Muscle of arm (tissue), 12 donors: ENCODE results near the gene PALLD. TPM values are rescaled to one million over a fixed set of nuclear protein-coding genes. Genes with fewer than 3 reads are reported as not detected.
A peak's percentile ranks its signal among the peaks of the same experiment; 100 is the strongest.
"Not testable (repeated sequence)": the region's sequence is repeated elsewhere in the genome, so short reads cannot be mapped to it uniquely, and the experiment has no call there.

Experiments used
- DNase-seq: peaks from one replicate; pipeline ENCODE4 v3.0.0-alpha.2; 2013
- polyA plus RNA-seq, 12 donors: library from polyadenylated mRNA; unstranded; fragments of 120-200 nt; gene quantifications; one replicate each; pipeline ENCODE4 v1.2.1, GENCODE V29; 2013; ENCODE audit not compliant: insufficient read length in 12 of 12

The PALLD gene
- polyA plus RNA-seq, 12 donors: 114 to 205 (median 160) TPM; not detected in 1

DNA sequence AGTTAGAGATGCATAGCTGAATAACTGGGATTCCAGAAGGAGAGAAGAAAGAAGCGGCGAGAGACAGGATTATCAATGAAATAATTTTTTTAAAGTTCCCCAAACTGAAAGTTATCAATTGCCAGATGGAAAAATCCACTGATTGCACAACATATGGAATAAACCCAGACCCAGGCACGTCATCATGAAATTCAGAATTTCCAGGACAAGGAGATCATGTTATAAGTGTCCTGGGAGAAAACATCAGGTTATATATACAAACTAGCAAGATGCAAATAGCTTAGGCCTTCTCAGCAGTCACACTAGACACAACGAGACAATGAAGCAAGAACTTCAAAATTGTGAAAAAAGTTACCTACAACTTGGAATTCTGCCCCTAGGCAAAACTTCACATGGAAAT lies 200.0 kb downstream of the PALLD start:
- no peak for DNase-seq

DNA sequence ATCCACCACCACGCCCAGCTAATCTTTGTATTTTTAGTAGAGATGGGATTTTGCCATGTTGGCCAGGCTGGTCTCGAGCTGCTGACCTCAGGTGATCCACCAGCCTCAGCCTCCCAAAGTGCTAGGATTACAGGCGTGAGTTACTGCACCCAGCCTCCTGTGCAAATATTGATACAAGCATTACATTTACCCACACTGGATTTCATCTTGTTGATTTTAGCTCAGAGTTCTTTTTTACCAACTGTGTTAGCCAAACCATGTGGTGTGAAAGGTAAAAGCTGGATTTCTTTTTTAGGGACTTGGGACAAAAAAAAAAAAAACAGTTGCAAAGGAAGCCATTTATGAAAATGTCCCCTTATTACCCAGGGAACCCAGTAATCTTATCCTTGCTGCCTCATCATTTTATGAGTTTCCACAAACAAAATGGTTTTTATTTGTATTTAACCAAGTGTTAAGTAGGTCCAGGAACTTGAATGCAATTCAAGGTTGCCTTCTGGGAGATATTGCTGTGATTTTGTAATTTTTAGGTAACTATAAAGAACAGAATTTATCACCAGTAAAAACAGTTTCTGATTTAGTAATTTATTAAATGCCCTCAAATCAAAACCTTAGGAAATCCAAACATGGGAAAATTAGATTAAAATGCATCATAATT lies 202.5 kb downstream of the PALLD start:
- no peak for DNase-seq

DNA sequence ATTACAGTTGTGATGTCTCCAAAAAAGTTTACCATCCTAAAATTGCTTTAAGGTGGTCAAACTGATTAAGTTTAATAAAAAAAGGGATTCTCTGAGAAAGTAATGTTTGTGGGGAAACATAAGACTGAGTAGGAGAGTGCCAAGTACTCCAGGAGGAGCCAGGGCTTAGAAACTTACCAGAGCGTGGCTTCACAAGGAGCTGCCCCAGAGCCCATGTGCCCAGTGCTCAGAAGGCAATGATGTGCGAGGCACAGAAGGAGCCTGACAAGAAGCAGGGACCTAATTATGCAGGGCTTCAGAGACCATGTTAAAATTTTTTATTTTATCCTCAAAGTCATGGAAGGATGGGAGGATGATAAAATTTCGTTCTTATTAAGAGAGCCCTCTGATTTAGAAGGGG lies 204.2 kb downstream of the PALLD start:
- DNase-seq: no peak

DNA sequence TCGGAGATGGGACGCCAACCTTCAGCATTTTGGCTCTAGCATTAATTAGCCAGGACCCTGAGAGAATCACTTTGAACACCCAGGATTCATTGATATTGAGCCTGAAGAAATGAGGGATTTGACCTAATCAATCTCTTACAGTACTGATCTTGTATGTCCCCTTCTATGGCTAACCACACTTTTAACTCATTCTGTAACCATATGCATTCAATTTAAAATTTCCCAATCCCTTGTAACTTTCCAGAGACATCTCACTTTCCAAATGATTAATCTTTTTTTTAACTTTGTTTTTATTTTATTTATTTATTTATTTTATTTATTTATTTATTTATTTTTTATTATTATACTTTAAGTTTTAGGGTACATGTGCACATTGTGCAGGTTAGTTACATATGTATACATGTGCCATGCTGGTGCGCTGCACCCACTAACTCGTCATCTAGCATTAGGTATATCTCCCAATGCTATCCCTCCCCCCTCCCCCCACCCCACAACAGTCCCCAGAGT lies 205.8 kb downstream of the PALLD start:
- not testable (repeated sequence) for DNase-seq

DNA sequence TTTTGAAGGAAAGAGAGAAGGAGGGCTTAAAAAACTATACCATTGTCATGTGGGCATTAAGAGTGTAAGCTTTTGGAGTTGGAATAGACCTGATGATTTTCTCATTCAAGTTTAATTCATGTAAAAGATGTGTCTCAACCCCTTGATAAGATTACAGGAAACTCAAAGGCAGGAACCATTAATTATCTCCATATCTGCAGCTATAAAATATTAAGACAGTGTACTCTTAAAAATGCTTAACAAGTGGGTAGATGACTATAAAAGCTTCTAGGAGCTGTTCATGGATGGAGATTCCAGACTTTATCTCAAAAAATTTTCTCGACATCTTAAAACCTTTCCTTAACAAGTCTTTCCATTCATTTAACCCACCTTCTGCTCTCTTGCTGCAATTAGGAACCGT lies 208.3 kb downstream of the PALLD start:
- no peak for DNase-seq

DNA sequence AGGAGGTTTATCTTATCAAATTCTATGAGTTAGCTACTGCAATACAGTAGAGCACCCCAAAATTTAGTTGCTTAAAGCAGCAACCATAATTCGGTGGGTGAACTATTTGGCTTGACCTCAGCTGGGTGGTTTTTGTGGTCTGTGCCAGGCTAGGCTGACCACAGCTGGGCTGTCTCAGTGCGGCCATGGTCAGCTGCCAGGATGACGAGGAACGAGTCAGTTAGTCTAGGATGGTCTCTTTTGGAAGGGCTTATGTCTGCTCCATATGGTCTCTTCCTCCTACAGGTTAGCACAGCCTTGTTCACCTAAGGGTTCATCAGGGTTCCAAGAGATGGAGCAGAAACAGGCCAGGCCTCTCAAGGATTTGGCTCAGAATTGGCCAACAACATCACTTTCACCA lies 210.4 kb downstream of the PALLD start:
- no peak for DNase-seq

DNA sequence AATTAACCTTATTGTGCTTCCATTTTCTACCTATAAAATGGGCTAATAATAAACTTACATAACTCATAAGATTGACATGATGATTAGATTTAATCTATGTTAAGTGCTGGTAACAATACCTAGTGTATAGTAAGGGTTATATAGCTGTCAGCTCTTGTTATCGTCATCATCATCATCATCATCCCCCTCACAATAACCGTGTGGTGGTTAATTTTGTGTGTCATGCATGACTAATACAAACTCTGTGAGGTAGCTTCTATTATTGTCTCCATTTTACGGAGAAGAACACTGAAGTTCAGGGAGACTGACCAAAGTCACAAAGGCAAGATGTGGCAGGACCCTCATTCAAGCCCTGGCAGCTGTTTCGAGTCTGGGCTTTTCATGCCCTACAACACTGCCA lies 211.3 kb downstream of the PALLD start:
- no peak for DNase-seq

DNA sequence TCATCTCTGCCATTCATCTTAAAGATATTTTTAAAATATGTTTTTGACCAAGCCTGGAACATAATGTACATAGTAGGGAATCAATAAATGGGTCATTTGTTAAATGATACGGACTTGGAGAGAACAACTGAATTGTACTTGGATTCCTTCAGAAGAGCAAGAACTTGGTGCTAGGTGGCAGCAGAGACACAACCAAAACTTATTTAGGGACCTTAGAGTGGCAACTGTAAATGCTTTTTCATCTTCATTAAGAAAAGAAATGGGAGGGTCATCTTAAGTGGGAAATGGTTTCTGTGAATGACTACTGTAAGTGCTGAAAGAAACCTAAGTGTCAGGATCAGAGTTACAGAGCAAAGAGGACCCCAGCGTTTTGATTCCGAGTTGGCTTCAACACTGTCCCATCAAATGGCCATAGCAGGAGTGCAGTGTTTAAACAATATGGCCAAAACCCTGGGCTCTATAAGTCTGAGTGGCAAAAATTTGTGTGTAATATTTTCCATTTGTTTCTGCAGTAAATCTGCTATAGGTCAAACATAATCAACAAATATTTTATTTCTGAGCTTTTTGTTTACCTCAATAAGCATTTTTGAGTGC lies 213.6 kb downstream of the PALLD start:
- peak; percentile 69 for DNase-seq

DNA sequence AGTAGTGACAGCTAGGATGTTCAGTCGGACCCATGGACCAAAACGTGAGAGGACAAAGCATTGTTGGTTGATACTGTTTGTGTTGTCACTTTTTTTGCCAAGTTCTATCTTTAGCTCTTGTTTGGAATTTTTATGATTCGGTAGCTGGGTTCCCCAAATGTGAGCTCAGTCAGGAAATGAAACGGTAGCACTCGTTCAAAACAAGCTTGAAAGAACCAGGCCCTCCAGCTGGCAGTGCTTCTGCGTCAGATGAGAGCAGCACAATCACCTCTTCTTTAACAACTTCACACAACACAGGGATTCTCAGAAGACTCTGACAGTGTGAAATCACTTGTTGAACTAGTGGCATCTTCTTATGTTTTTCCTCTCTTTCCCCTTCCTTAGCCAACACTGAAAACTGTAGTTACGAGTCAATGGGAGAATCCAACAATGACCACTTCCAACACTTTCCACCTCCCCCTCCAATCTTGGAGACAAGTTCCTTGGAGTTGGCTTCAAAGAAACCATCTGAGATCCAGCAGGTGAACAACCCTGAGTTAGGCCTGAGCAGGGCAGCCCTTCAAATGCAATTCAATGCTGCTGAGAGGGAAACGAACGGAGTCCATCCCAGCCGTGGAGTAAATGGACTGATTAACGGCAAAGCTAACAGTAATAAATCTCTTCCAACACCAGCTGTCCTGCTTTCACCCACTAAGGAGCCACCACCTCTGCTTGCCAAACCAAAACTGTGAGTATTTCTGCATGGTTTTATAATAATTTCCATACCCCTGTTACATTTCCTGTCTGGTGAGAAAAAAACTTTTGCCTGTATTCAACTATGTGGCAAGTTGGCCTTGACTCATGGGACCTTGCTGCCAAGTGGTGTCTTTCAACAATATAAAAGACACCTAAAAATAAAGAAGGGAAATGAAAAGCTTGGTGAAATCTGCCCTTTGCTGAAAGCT lies 214.6 kb downstream of the PALLD start:
- no peak for DNase-seq

DNA sequence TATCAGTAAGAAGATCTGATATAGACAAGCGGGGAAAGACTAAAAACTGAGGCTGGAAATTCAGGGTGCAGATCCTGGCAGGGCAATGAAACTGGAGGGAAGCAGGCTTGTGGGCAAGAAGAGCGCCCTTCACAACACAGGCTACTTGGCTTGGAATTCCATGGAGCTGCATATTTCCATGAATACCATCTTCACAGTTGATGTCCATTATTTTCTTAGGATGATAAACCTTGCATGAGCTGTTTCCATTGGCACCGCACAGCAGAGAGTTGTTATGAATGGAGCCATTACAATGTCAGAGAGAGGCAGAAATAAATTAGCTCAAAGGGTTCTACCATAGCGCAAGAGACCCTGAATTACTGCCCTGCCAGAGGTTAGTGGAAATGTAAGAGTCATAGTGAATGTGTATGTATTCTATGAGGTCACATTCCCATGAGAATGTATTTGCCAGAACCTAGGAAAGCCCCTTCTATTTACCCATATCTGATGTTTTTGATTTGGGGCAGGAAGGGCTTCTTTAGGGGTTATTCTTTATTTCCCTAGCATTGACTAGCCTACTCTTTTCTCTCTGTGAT lies 215.6 kb downstream of the PALLD start:
- no peak for DNase-seq

DNA sequence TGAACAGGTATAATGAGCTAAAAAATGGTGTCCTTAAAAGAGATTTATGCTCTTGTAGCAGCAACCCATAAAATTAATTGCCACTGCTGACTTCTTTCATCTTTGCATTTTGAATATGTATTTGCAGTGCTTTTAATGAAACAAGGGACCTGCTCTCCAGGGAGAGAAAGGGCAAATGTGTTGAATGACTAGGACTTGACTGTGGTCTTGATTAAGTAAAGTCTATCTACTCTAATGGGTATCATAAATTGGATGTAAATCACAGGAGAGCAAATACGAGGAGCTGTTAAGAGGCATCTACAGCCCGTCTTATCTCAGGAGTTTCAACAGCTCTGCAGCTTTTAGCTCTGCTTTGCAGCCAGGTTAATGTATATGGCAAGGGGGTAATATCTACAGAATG lies 216.4 kb downstream of the PALLD start:
- no peak for DNase-seq

DNA sequence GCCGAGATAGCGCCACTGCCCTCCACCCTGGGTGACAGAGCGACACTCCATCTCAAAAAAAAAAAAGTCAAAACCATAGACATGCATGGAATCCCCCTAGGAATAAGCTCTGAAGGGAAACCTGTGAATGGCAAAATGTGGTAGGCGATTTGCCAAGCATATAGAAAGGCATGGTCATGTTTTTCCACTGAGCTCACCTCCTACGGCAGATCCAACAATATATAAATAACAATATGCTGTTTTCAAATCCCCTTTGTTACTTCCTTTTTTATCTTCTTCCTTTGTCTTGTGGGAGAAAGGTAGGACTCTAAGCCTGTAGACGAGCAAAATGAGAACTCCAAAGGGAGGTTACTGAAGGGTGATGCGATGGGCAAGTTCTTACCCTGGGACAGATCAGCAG lies 219.0 kb downstream of the PALLD start:
- DNase-seq: no peak

DNA sequence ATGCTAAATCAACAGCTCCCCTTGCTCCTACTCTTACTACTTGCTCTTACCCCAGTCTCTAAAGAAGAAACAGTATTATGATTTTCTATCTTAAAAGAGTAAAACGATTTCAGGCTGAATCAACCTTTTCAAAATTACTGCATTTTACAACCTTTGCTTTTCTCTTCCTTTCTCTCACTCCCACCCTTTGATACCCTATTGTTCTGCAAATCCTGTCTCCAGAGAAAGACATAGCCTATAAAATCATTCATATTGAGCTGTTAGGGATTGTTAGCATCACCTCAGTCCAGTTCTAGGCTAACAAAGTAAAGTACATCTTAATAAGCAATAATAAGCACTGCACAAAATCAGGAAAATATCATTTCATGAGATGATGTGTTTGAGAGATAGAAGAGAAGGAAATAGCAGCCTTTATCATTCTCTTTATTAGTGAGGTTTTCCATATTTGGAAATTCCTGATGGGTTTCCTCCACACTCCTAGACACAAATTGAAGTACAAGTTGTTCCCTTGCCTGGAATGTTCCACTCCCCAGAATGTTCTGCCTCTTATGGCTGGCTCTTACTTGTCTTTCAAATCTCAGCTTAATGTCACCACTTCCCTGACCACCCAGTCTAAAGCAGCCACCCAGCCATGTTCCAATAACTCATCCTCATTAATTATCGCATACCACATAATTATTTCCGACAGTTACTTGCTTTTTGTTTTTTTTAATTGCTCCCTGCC lies 219.7 kb downstream of the PALLD start:
- no peak for DNase-seq

DNA sequence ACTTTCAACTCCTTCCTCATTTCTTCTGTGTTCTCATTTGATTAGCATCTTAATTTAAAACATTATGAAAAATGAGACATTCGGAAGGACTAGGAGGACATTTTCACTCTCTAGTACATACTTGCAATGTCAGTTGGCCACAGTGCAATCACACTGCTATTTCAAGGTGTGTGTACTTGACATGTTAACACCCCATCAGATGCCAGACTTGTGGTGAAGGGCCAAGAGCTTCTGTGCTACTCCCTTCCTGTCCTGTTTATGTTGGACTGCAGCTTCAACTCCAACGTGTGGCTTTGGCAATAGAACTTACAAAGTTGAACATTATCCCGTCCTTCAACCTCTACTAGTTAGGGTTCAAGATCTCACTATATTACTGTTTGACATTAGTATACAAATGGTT lies 221.0 kb downstream of the PALLD start:
- no peak for DNase-seq

DNA sequence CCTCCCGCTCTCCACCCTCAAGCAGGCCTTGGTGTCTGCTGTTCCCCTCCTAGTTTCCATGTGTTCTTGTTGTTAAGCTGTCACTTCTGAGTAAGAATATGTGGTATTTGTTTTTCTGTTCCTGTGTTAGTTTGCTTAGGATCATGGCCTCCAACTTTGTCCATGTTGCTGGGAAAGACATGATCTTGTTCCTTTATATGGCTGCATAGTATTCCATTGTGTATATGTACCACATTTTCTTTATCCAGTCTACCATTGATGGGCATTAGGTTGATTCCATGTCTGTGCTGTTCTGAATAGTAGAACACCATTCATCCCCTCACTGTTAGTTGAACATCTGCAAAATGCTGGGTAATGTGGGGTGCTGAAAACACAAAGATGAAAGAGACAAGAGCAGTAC lies 222.9 kb downstream of the PALLD start:
- DNase-seq: no peak

DNA sequence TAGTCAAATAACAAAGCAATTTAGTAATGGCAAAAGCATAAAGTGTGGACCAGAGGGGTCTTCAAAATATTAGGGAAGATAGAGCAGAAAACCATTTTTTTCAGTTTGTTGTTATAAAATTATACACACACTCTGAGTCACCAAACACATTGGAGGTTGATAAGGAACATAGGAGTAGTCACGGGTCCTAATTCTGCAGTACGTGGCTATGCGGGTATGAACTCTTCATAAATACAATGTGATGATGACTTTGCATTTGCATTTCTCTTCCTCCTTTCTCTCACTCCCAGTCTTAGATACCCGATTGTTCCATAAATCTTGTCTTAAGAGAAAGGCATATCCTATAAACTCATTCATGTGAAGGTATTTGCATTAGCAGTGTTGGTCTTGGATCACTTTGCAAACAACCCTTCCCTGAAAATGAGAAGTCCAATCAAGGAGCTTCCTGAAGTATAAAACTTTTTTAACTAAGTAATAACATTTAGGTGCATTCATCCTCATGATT lies 223.6 kb downstream of the PALLD start:
- no peak for DNase-seq

DNA sequence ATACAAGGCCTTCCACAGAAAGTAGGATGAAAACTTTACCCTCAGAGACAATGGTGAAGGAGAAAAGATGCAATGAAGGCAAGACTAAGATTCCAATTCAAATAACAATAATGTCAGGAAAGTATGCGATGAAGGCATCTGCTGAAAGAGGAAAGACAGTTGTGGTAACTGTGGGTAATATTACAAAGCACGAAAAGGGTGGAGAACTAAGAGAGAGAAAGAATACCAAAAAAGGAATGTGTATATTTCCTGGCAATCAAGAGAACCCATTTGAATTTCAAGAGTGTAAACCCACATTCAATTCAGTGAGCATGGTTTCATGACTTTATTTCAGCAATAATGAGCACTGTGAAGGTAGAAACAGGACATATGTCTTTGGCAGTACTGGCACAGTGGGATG lies 225.5 kb downstream of the PALLD start:
- DNase-seq: no peak

DNA sequence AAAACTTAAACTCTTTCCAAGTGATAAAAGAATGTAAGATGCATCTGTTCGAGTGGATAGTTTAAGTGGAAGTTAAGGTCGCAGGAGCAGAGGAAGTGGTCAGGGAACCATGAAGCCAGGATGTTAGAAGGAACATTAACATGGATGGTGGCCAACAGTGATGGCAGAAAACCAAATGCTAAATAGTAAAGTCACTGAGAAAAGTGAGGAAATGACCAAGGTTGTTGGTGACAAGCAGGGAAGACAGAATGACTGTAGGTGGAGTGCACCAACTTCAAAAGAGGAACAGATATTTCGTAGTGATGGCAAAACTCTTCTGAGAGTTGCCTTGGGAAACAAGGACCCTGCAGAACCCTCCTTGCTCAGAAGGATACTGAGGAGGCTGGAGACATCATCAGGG lies 226.2 kb downstream of the PALLD start:
- no peak for DNase-seq

DNA sequence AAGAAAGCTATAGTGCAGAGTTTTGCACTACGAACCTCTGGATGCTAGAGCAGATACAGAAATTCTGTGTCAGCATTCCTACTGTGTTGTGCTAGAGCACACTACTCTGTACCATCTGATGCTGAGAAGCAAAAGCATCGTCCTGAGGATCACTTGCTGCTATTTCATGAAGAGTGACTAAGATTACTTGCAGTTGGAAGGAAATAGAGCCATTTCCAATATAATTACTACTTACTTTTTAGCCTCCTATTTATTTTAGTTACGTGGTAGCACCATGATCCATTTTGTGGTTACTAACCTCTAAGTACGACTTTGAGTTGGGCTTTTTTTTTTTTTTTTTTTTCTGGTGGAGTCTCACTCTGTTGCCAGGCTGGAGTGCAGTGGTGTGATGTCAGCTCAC lies 226.7 kb downstream of the PALLD start:
- no peak for DNase-seq

DNA sequence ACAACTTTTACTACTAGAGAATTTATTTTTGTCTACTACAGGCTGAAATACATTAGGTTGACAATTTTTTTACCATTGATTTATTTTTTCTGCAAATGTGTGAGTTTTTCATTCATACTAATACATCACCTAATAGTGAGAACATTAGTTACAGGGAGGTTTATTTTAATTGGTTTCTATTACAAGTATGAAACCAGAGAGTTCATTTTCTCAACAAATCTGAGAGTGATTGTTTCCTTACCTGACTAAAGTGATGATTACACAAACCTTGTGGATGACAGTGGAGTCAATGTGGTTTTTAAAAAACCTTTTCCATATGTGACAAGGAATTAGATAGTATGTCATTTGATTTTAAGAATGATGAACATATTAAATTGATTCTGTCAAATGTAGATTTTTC lies 227.4 kb downstream of the PALLD start:
- no peak for DNase-seq

DNA sequence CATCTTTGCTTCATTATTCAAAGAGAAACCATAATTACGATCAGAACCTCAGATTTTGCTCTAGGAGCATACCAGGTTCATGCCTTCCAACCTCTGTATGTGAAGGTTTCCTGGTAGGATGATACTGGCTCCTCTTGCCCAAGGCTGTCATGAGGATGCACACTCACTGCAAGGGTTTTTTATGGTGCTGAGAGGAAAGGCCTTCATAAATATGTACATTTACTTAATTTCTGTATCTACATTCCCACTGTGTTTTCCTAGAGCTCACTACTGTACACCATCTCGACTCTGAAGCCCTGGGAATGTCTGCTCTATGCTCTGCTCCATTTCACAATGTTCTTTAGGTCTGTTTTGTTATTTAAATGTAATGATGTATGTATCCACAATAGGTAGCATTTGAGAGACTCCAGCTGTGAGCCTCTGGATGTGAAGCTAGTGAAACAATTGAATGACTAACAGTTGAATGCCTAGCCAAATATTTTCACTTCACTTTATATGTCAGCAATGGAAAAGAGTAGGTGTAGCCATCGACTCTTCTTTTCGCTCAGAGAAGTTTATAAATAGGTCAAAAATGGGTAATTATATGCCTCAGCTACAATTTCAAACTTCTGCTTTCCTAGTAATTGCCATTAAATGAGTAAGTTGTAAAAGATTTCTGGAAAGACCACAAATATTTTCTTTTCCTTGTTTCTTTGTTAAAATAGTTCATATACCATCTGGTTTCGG lies 228.0 kb downstream of the PALLD start:
- DNase-seq: no peak
